ENCODE data around the gene SPINT1.

Gene SPINT1

DNA sequence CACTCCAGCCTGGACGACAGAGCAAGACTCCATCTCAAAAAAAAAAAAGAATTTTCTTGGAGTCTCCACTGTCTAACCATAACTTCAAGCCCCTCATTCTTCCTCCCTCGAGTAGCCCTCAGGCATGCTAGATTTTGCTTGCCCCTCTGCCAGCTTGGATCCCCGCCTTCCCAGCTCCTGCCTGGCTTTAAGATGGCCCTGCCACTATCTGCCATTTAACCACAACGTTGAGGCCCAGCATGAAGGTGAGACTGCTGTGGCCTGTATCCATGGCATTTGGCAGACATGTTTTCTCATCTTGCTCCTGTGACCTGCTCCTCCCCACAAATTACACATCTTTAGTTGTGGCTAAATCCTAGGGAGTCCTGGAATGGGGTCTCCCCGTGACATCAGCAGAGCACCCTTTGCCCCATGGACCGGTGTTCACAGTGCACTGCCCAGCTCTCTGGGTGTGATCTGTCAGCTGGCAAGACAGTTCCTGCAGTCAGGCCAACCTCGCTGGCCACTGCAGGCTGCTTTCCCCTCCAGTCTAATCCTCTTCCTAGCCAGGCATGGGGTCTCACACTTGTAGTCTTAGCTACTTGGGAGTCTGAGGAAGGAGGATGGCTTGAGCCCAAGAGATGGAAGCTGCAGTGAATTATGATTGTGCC lies 60.8 kb downstream of the SPINT1 start:
- H3K79me2 ChIP-seq (ENCODE audit: low read length), result peaks cover 3% of the 10 kb centered on the region
- no peaks in the 10 kb centered on the region for H3K9me3 ChIP-seq (ENCODE audit: insufficient read depth, low read length)
- no peaks in the 10 kb centered on the region for H3K27me3 ChIP-seq (ENCODE audit: low read depth, low read length)
- H3K27ac ChIP-seq (ENCODE audit: low read length), result no peak overlapping the region
- no peak overlapping the region for H3K4me3 ChIP-seq (ENCODE audit: low read length)
- no peak overlapping the region for H3K9ac ChIP-seq (ENCODE audit: low read length)
- TF ChIP-seq, protein P1, sequence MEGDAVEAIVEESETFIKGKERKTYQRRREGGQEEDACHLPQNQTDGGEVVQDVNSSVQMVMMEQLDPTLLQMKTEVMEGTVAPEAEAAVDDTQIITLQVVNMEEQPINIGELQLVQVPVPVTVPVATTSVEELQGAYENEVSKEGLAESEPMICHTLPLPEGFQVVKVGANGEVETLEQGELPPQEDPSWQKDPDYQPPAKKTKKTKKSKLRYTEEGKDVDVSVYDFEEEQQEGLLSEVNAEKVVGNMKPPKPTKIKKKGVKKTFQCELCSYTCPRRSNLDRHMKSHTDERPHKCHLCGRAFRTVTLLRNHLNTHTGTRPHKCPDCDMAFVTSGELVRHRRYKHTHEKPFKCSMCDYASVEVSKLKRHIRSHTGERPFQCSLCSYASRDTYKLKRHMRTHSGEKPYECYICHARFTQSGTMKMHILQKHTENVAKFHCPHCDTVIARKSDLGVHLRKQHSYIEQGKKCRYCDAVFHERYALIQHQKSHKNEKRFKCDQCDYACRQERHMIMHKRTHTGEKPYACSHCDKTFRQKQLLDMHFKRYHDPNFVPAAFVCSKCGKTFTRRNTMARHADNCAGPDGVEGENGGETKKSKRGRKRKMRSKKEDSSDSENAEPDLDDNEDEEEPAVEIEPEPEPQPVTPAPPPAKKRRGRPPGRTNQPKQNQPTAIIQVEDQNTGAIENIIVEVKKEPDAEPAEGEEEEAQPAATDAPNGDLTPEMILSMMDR (IDR thresholded peaks at IDR 0.05; ENCODE audit: low read depth, low read length), result no peak
- TF ChIP-seq EZH2phosphoT487 (IDR thresholded peaks at IDR 0.05; ENCODE audit: low read depth), result no peak
- peaks cover 19% of the 10 kb centered on the region for H3K4me1 ChIP-seq (ENCODE audit: low read length)
- H4K20me1 ChIP-seq (ENCODE audit: insufficient read depth, low read length), result no peaks in the 10 kb centered on the region
- H3K36me3 ChIP-seq (replicated peaks; ENCODE audit: low read depth, low read length), result peaks cover 22% of the 10 kb centered on the region
- H3K4me2 ChIP-seq (ENCODE audit: low read length), result no peak overlapping the region
- H2AFZ ChIP-seq (ENCODE audit: low read depth, low read length), result no peak overlapping the region

DNA sequence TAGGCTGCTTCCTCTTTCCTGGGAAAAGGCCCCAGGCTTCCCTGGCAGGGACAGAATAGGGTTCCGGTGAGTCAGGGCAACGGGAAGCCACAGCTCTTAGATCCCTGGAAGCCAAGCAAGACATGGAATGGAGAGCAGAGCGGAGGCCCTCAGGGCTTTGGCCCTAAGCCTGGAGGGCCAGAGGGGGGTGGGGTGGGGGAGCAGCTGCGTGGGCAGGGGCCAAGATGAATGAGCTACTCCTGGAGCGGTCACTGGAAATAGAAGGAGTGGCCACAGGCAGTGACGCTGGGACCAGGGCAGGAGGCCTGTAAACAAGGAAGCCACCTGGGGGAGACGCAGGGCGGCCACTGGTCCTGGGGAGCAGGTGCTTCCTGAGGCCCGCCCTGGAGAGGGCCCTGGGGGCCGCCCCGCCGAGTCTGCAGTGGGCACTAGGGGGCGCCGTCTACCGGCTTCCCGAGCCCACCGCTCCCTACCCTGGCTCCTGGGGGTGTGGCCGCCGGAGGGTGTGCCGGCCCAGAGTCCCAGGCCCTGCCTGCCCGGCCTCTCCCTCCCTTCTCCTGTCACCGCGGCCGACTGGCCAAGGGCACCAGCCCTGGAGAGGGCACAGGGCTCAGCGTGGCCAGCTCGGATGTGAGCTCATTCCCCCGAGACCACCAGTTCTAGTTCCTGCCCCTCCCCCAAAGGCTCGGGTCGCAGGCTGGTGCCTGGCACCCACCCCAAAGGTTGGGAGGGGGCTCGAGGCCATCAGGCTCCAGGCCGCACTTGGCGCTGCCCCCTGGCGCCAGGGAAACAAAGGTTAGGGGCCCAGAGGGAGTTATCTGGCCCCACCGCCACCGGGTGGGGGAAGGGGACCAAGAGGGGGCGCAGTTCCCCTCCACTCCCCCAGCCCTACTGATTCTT lies 62.5 kb downstream of the SPINT1 start:
- Histone ChIP-seq H3K27ac (ENCODE audit: low read length) (peak overlapping the region; percentile 32), H3K9me3 (ENCODE audit: insufficient read depth, low read length) (no peaks in the 10 kb centered on the region), H3K36me3 (replicated peaks; ENCODE audit: low read depth, low read length) (peaks cover 9% of the 10 kb centered on the region), H3K9ac (ENCODE audit: low read length) (peak overlapping the region; percentile 63), H3K79me2 (ENCODE audit: low read length) (no peaks in the 10 kb centered on the region), H3K4me2 (ENCODE audit: low read length) (peak overlapping the region; percentile 93), H3K4me3 (ENCODE audit: low read length) (peak overlapping the region; percentile 83), H3K4me1 (ENCODE audit: low read length) (peaks cover 19% of the 10 kb centered on the region), H4K20me1 (ENCODE audit: insufficient read depth, low read length) (no peaks in the 10 kb centered on the region), H2AFZ (ENCODE audit: low read depth, low read length) (peak overlapping the region; percentile 3; the same call in 1 of the 2 replicates), H3K27me3 (ENCODE audit: low read depth, low read length) (no peaks in the 10 kb centered on the region)
- no peak for TF ChIP-seq EZH2phosphoT487 (IDR thresholded peaks at IDR 0.05; ENCODE audit: low read depth)
- TF ChIP-seq, protein P1 (IDR thresholded peaks at IDR 0.05; ENCODE audit: low read depth, low read length), result peak; percentile 67

DNA sequence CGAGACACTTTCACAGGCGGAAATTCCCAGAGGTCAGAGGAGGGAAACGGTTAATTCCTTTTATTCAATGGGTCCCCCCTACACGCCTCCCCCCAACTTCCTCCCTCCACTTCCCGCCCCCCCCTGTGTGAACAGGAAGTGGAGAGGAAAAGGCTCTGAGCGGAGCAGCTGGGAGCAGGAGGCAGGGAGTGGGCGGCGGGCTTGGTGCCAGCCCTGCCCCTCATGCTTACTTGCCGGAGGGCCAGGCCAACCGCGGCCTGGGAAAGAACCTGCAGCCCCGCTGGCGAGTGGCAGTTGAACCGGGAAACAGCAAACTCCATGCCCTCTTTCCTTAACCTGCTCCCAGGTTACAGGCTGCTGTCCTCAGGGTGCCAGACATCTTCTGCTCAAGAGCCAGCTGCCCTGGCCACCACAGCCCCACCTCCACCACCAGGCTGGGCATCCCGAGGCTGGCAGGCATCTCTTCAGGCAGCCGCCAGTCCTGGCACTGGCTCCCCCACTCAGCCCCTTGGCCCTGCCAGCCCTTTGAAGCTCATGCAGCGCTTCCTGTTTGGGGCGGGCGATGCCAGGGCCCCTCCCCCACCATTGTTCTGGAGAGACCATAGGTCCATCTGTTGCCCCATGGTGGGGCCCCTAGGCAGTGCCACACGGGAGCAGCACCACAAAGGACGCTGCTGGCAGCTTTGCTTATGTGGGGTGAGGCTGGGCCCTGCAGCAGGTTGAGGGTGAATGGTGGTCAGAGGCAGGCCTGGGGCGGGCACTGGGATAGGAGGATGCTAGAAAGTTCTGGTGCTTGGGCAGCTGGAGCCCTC lies 63.3 kb downstream of the SPINT1 start:
- TF ChIP-seq, protein P1 (IDR thresholded peaks at IDR 0.05; ENCODE audit: low read depth, low read length), result no peak
- TF ChIP-seq EZH2phosphoT487 (IDR thresholded peaks at IDR 0.05; ENCODE audit: low read depth), result no peak
- Histone ChIP-seq H3K79me2 (ENCODE audit: low read length) (no peaks in the 10 kb centered on the region), H3K4me3 (ENCODE audit: low read length) (peak overlapping the region; percentile 83), H3K9ac (ENCODE audit: low read length) (peak overlapping the region; percentile 63), H3K36me3 (replicated peaks; ENCODE audit: low read depth, low read length) (peaks cover 9% of the 10 kb centered on the region), H4K20me1 (ENCODE audit: insufficient read depth, low read length) (no peaks in the 10 kb centered on the region), H3K27ac (ENCODE audit: low read length) (peak overlapping the region; percentile 28), H2AFZ (ENCODE audit: low read depth, low read length) (peak overlapping the region; percentile 33), H3K4me1 (ENCODE audit: low read length) (peaks cover 22% of the 10 kb centered on the region), H3K4me2 (ENCODE audit: low read length) (peak overlapping the region; percentile 93), H3K9me3 (ENCODE audit: insufficient read depth, low read length) (no peaks in the 10 kb centered on the region), H3K27me3 (ENCODE audit: low read depth, low read length) (no peaks in the 10 kb centered on the region)
